HL-60/S4 (cell line): ENCODE results near the gene MBTPS1.

Experiments
- in situ Hi-C: fragments of 300-500 bp; cut with MboI; formaldehyde crosslinking; loops from 2 replicates; pipeline ENCODE4 v1.14.3; 2022; ENCODE audit warnings: low sequenced_read_pairs

MBTPS1 gene

GRCh38 chr16:84055801-84056634, 60.7 kb downstream of the MBTPS1 start:
- in situ Hi-C loops = no loop called here

- in situ Hi-C loops = no loop called here
These were observed 61.4 kb downstream of the MBTPS1 start for GRCh38 chr16:84055366-84055765.

DNA sequence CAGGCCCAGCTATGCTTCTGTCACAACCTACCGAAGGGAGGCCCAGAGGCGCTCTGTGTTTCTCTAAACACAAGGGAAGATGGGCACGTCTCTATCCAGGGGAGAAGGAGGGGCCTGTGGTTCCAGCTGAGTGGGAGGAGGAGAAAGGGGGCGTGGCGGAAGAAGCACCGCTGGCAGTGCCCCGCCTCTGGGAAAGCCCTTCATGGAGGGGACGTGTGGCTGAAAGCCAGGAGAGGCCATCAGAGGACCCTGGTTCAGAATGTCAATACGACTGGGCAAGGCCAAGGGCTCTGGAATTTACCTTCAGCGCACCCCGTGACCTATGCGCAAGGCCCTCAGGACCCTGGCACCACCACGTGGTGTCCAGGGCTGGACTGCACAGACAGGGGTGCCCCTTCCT, 61.8 kb downstream of the MBTPS1 start:
- in situ Hi-C loops = no loop called here

DNA sequence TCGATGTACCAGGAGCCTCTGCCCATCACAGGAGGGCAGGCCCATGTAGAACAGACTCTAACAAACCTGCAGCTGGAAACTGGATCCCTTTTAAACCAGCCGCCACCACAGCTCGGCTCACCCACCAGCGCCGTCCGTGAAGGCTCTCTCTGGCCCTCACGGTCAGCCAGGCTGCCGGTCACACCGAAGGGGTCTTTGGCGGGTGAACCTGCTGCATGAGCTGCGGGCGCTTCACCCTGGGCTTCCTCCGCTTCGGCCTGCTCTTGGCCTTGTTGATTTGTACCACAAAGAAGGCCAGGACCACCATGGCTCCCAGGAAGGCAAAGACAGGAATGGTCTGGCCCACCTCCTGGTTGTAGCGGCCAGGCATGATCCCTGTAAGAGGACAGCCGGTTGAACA, 62.5 kb downstream of the MBTPS1 start:
- in situ Hi-C loops = no loop called here

- in situ Hi-C loops = no loop called here
These were observed 63.5 kb downstream of the MBTPS1 start for GRCh38 chr16:84053237-84053636.

- in situ Hi-C loops = no loop called here
These were observed 64.6 kb downstream of the MBTPS1 start for GRCh38 chr16:84052071-84052622.

GRCh38 chr16:84050316-84050715, 66.4 kb downstream of the MBTPS1 start:
- in situ Hi-C loops = no loop called here

DNA sequence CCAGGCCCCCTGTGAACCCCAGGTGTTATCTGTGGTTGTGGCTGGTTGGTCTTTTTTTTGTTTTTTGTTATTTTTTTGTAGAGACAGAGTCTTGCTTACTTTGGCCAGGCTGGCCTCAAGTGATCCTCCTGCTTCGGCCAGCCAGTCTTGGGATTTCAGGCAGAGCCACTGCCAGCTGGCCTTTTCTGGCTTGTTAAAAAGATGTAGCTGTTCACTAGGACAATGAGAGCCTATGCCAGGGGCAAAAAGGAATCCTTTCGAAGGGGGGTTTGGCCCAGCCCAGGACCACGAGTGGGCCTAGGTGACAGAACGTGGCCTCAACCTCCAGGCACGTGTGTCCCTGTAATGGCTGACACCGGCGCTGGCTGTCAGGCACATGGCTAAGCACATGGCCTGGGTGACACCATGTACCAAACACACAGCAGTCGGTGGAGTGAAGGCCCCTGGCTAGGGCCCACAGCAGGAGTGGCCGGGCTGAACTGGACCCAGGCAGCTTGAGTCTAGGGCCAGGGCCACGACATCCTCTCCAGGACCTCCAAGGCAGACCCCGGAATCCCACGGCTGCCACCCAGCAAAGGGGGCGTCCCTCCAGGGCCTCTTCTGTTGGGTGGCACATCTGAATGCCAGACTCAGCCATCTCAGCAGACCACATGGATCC, 67.2 kb downstream of the MBTPS1 start:
- in situ Hi-C loops = no loop called here

DNA sequence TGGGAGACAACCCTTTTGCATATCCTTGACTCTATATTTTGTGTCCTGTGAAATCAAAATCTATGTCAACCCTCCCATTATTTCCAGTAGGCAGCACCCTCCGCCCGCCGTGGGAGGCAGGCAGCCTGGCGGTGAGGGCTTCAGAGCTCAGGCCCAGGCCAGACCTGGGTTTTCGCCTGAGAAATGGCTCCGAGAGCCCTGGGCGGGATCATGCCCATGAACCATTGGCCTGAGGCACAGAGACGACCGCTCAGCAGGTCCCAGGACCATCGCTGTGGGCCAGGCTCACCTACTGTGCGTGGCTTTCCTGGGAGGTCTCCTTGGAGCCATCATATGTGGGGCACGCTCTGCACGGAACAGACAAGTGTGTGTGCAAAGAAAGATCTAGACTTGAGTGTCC, 67.9 kb downstream of the MBTPS1 start:
- in situ Hi-C loops = no loop called here

GRCh38 chr16:84048270-84048669, 68.5 kb downstream of the MBTPS1 start:
- in situ Hi-C loops = no loop called here

DNA sequence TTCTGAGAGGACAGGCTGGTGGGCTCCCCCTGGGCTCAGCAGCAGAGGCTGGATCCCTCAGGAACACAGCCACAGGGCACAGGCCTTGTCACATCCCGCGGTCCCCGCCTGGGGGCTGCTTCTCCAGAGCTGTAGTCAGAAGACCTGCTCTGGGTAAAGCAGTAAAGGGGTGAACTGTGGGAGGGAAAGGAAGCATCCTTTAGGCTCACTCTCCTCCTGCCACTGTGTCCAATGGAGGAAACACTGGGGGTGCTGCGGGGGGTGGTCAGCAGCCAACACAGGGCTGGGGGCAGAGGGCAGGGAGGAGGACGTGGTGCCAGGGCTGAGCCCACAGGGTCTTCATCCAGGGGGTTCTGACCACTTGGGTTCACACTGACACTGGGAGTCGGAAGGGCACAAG, 69.1 kb downstream of the MBTPS1 start:
- in situ Hi-C loops = no loop called here

- in situ Hi-C loops = no loop called here
These were observed 69.5 kb downstream of the MBTPS1 start for GRCh38 chr16:84047206-84047605.

DNA sequence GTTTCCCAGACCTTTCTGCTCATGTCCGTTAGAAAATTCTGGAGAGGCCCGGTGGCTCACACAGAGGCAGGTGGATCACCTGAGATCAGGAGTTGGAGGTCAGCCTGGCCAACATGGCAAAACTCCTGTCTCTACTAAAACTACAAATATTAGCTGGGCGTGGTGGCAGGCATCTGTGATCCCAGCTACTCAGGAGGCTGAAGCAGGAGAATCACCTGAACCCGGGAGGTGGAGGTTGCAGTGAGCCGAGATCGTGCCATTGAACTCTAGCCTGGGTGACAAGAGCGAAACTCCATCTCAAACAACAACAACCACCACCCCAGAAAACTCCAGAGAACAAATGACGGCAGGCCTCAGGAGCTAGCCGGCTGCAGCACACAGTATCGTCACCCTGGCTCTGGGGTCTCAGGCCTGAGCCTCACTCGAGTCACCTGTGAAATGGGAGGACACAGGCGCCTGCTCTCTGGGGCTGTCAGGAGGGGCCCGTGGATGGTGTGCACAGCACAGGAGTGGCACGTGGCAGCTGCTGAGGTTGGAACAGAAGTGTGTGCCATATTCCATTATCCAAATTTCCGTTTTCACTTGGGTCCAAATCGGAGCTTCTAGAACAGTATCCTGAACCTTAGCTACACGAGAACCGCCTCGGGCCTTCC, 70.8 kb downstream of the MBTPS1 start:
- in situ Hi-C loops = no loop called here

DNA sequence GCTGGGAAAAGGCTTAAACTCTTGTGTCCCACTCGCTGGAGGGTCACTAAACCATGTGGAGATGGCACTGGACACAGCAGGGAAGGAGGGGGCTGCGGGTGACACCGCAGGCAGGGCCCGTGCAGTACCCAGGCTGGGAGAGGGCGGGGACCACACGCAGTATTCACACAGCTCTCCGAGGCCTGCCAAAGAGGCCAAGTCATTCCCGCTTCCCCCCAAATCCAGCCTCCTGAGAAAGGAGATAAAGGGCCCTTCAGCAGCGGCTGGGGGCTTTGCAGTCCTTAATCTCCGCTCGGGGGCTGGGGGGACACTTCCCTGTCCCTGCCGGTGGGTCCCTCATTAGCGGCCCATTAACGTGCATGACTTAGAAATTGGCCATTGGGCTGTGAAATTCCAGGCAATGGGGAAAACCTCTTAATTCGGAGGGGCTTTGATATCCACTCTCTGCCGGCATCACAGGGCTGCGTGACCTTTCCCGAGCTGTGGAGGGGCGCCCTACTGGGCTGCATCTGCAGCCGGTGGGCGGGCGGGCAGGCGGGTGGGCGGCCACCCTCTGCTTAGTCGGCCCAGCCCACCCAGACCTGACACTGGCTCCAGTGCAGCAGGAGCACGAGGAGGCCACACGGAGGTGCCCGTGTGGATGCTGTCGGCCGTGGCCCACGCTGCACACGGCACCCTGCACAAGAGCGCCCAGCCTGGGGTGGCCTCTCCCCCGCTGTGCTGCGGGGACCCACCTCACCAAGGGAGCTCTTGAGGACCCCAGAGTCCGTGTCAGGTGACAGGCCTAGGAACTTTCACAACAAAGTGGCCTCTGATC, 71.5 kb downstream of the MBTPS1 start:
- in situ Hi-C loops = no loop called here

DNA sequence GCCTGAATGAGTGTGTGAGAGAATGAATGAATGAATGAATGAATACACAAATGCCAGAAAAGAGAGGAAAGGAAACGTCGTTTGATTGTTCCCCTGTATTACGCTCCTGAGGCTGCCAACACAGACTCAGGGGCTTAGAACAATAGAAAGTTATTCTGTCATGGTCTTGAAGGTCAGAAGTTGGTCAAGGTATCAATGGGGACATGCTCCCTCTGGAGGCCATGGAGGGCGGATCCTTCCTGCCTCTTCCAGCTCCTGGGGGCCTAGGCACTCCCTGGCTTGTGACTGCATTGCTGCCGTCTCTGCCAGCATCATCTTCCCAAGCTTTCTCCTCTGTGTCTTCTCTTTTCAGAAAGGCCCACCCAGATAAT, 72.6 kb downstream of the MBTPS1 start:
- in situ Hi-C loops = no loop called here

- in situ Hi-C loops = no loop called here
These were observed 73.1 kb downstream of the MBTPS1 start for GRCh38 chr16:84043486-84044117.

- in situ Hi-C loops = no loop called here
These were observed 73.8 kb downstream of the MBTPS1 start for GRCh38 chr16:84042879-84043485.

GRCh38 chr16:84042308-84042878, 74.3 kb downstream of the MBTPS1 start, which contains the start of gene SLC38A8:
TSS of gene SLC38A8 (minus strand) at chr16:84042795. CDS start at chr16:84042157, 638 bp downstream.
- in situ Hi-C loops = no loop called here

DNA sequence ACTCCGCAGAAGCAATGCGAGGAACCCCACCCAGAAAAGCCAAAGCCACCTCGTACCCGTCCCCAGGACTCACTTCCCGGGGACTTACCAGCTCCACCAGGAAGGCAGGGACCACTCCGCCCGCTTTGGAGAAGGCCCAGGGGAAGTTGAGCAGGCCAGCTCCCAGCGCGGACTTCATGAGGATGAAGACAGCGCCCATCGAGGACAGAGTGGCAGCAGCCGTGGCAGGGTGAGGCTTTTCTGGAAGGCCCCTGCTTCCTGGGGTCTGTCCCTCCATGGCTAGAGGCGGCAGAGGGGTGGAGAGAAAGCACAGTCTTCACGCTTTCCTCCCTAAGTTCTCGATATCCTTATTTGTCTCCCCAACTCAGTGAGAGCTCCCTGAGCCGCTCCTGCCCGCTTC, 74.9 kb downstream of the MBTPS1 start:
- in situ Hi-C loops = no loop called here
